Superior temporal gyrus (tissue), 1 donor: ENCODE data around the gene RHOC.
"Not testable (repeated sequence)": the region's sequence is repeated elsewhere in the genome, so short reads cannot be mapped to it uniquely, and the experiment has no call there.

Experiments used
- DNase-seq: peaks from one replicate; pipeline ENCODE4 v3.0.0-alpha.2; 2016; ENCODE audit errors: extremely low spot score

The RHOC gene

GRCh38 chr1:112706505-112707220 lies at the start of gene RHOC:
Gene RHOC (minus strand): TSS chr1:112707127. CDS start chr1:112703799, 3,328 bp downstream.
- DNase-seq = no peak

GRCh38 chr1:112754116-112754628 lies 47.2 kb upstream of the RHOC start:
- DNase-seq = no peak

- DNase-seq = no peak
Measured at GRCh38 chr1:112748396-112748795, 41.5 kb upstream of the RHOC start.

- no peak for DNase-seq
Measured at GRCh38 chr1:112744009-112744578, 37.2 kb upstream of the RHOC start.

GRCh38 chr1:112743174-112744008 lies 36.5 kb upstream of the RHOC start:
- no peak for DNase-seq

GRCh38 chr1:112737573-112737972 lies 30.6 kb upstream of the RHOC start:
- no peak for DNase-seq

GRCh38 chr1:112735752-112736151 lies 28.8 kb upstream of the RHOC start:
- no peak for DNase-seq

GRCh38 chr1:112731451-112731850 lies 24.5 kb upstream of the RHOC start:
- DNase-seq = no peak

- no peak for DNase-seq
Measured at GRCh38 chr1:112729909-112730308, 23.0 kb upstream of the RHOC start.

- not testable (repeated sequence) for DNase-seq
Measured at GRCh38 chr1:112729011-112729410, 22.1 kb upstream of the RHOC start.

GRCh38 chr1:112728306-112728971 lies 21.5 kb upstream of the RHOC start:
- DNase-seq = not testable (repeated sequence)

- DNase-seq = no peak
Measured at GRCh38 chr1:112727716-112728115, 20.8 kb upstream of the RHOC start.

GRCh38 chr1:112724240-112724639 lies 17.3 kb upstream of the RHOC start:
- not testable (repeated sequence) for DNase-seq

GRCh38 chr1:112723511-112723839 lies 16.5 kb upstream of the RHOC start:
- DNase-seq = no peak

- DNase-seq = no peak
Measured at GRCh38 chr1:112722601-112723510, 15.9 kb upstream of the RHOC start.

- no peak for DNase-seq
Measured at GRCh38 chr1:112721966-112722524, 15.1 kb upstream of the RHOC start.

GRCh38 chr1:112721294-112721693 lies 14.4 kb upstream of the RHOC start:
- not testable (repeated sequence) for DNase-seq

- DNase-seq = no peak
Measured at GRCh38 chr1:112720800-112721199, 13.9 kb upstream of the RHOC start.

GRCh38 chr1:112719706-112720105 lies 12.8 kb upstream of the RHOC start:
- no peak for DNase-seq

GRCh38 chr1:112718691-112719418 lies 11.9 kb upstream of the RHOC start:
- peak; percentile 83 for DNase-seq
